Medulla oblongata (tissue), 1 donor: ENCODE measurements around the gene HIPK4.
"Not testable (repeated sequence)": the region's sequence is repeated elsewhere in the genome, so short reads cannot be mapped to it uniquely, and the experiment has no call there.

Experiments
- DNase-seq: peaks from one replicate; pipeline ENCODE4 v3.0.0-alpha.2; 2015; ENCODE audit errors: extremely low spot score

The HIPK4 gene, protein sequence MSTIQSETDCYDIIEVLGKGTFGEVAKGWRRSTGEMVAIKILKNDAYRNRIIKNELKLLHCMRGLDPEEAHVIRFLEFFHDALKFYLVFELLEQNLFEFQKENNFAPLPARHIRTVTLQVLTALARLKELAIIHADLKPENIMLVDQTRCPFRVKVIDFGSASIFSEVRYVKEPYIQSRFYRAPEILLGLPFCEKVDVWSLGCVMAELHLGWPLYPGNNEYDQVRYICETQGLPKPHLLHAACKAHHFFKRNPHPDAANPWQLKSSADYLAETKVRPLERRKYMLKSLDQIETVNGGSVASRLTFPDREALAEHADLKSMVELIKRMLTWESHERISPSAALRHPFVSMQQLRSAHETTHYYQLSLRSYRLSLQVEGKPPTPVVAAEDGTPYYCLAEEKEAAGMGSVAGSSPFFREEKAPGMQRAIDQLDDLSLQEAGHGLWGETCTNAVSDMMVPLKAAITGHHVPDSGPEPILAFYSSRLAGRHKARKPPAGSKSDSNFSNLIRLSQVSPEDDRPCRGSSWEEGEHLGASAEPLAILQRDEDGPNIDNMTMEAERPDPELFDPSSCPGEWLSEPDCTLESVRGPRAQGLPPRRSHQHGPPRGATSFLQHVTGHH

DNA sequence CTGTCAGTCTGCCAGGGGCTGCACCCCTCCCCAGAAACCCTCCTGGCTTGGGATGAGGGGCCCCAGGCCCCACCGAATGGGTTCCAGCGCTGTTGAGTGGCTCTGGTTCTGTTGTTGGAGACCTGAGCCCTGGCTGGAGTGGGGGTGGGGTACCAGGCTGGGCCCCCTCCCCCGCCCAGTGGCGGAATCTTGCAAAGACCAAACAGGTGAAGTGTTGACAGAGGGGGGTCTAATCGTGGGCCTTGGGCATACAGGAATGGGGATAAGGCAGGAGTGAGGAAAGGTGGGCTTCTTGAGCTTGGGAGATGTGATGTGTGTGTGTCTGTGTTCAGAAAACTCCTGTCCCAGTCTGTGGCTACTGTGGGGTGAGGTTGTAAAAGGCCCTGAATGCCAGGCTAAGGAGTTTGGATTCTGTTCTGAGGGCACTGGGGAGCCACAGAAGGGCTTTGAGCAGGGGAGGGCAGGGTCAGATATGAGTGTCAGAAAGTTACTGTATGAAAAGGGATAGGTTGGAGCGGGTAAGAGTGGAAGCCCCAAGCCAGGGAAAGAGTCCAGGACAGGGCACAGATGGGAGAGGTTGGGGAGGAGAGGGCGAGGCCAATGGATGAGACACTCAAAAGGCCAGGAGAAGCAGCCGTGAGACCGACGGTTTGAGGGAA is at the start of gene HIPK4:
Gene HIPK4 (minus strand): TSS at position 98 of the 659 bp plus-strand sequence. CDS start 279 bp downstream, outside the sequence.
- no peak for DNase-seq

DNA sequence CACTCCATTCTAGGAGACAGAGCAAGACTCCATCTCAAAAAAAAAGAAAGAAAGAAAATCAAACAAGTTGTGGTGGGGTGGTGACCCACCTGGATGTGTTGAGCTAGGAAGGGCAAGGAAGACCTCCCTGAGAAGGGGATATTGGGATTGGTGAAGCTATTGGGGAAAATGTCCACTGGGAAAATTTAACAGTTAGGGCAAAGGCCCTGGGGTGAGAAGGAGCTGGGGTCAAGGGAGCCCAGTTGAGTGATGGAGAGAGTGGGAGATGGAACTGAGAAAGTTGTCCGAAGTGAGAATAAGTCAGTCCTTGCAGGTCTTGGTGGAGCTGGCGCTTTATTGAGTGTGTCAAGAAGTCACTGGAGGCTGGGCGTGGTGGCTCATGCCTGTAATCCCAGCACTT is 48.3 kb upstream of the HIPK4 start:
- DNase-seq = no peak

DNA sequence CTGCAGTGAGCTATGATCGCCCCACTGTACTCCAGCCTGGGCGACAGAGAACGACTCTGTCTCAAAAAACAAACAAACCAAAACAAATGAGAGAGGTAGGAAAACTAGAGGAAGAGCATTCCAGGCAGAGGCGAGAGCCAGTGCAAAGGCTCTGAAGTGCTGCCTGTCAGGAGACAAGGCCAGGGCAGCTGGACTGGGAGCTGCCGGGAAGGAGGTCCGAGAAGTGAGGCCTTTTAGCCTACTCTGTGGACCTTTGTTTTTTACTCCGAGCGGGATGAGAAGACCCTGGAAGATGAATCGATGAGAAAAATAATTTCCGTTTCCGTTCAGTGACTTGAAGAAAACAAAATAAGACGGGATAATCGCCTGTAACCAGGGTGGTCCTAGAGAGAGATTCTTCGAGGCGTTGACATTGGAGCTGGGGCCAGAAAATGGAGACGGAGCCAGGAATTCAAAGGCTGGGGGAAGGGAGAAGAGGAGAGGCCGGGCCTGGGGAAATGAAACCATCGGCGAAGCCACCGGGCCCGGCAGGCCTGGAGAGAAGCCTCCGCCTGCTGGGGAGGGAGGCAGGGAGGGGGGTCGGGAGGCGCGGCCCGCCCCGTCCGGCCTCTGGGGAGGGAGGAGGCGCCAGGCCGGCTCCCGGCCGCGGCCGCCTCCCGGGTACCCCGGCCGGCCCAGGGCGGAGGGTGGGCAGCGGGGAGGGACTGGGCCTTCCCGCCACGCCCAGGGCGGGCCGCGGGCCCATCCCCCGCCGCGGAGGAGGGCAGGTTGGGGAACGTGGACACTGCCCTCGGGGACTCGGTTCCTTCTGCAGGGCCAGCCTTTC is 43.6 kb upstream of the HIPK4 start:
- peak; percentile 92 for DNase-seq

DNA sequence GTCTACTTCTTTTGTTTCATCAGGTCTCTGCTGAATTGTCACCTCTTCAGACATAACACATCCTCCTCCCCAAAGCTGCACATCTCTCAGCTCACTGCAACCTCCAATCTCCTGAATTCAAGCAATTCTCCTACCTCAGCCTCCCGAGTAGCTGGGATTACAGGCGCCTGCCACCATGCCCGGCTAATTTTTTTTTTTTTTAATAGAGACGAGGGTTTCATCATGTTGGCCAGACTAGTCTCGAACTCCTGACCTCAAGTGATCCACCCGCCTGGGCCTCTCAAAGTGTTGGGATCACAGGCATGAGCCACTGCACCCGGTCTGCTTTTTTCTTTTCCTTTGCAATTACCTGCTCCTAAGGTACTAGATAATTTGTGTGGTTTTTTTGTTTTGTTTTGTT is 42.8 kb upstream of the HIPK4 start:
- not testable (repeated sequence) for DNase-seq

DNA sequence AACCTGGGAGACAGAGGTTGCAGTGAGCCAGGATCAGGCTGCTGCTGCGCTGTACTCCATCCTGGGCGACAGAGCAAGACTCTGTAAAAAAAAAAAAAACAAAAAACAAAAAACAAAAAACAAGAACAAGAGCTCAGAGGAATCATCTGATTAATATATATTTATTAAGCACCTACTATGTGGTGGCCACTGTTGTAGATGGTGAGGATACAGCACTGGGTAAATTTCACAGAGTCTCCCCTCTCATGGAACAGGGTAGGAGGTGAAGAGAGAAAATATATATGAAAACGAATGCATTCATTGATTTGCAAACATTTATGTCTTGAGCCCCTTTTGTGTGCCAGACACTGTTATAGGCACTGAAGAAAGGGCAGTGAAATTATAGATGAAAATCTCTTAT is 41.7 kb upstream of the HIPK4 start:
- no peak for DNase-seq

DNA sequence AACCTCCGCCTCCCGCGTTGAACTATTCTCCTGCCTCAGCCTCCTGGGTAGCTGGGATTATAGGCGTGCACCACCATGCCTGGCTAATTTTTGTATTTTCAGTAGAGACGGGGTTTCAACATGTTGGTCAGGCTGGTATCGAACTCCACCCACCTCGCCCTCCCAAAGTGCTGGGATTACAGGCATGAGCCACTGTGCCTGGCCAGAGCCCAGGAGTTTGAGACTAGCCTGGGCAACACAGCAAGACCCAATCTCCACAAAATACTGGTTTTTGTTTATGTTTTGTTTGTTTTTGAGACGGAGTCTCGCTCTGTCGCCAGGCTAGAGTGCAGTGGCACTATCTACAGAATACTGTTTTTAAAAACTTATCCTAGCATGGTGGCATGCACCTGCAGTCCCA is 40.3 kb upstream of the HIPK4 start:
- not testable (repeated sequence) for DNase-seq

DNA sequence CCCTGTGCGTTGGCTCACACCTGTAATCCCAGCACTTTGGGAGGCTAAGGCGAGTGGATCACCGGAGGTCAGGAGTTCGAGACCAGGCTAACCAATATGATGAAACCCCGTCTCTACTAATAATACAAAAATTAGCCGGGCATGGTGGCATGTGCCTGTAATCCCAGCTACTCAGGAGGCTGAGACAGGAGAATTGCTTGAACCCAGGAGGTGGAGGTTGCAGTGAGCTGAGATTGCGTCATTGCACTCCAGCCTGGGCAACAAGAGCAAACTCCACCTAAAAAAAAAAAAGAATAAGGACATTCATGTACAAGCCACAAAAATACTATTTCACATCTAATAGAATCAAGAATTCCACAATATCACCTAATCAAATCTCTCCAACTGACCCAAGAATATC is 38.2 kb upstream of the HIPK4 start:
- DNase-seq = not testable (repeated sequence)

DNA sequence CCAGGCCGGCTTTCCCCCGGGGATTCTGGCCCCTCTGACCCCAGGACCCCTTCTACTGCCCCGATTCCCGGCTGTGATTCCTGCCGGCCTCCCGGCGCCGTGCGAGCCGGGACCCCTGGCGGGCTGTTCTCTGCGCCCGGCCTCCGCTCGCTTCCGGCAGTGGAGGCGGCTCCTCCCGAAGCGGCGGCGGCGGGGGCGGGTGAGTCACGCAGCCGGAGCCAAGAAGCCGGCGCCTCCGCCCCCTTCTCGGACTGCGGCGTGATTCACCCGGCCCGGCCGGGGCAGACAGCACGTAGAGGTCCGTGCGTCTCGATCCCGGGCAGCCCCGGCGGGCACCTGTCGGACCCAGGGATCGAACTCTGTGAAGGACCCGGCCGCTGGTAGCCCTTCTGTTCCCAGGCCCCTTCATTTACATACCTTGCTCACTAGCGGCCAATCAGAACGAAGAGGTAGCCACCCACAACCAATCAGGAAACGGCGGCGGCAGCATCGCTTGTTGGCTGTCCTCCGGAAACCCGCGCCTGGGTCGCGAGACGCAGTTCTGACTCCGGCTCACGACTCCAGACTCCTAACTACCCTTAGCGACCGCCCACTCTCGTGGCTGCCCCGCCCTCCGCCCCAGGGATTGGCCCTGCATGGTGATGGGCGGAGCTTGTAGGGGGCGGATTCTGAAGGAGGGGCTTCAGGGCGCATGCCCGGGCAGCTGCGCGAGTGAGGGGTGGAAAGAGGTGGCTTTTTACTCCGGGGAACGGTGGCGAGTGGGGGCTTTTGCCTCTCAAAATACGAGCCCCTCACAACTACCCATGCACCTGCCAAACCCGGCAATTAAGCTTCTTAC is 35.7 kb upstream of the HIPK4 start, which contains the start of gene SERTAD1:
Gene SERTAD1 (minus strand): TSS at position 543 of the 838 bp plus-strand sequence. CDS start 2,446 bp downstream, outside the sequence.
- peak; percentile 100 for DNase-seq

DNA sequence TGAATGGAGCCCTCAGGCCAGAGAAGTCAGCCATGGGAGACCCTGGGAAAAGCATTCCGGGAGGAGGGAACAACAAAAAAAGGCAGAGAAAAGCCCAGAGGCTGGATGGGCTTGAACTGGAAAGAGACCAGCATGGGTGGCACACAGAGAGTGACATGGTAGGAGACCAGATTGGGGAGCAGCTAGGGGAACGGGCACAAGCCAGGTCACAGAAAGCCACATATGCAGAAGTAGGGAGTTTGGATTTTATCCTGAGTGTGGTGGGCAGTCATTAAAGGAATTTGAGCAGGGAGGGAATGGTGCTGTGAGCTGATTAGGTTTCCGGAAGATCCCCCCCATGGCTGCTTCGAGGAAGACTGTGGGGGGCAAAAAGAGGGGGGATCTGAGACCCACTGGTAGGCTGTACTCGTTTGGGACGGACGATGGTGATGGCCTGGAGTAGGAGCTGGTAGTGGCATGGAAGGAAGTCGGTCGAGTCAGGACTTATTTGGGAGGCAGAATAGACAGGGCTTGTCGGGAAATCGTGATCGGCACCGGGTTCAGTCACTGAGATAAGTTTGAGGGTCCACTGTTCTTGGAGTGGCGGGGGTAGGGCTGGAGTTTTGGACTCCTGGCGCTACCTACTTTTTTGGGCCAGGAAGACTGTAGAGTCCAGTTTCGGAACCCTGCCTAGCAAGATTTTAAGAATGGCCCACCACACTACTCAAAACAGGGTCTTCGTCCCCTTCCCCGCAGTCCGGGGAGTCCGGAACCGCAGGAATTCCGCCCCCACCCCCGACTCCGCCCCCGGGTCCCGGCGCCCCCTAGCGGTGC is 34.9 kb upstream of the HIPK4 start:
- peak; percentile 61 for DNase-seq

DNA sequence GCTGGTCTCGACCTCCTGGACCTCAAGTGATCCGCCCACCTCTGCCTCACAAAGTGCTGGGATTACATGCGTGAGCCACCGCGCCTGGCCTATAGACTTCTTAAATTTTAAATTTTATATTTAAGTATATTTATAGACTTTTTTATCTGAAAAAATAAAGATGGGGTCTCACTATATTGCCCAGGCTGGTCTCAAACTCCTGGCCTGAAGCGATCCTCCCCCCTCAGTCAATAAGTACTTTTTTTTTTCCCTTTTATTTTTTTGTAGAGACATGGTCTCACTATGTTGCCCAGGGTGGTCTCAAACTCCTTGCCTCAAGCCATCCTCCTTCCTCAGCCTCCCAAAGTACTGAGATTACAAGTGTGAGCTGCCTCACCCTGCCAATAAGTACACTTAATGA is 34.0 kb upstream of the HIPK4 start:
- DNase-seq = no peak

DNA sequence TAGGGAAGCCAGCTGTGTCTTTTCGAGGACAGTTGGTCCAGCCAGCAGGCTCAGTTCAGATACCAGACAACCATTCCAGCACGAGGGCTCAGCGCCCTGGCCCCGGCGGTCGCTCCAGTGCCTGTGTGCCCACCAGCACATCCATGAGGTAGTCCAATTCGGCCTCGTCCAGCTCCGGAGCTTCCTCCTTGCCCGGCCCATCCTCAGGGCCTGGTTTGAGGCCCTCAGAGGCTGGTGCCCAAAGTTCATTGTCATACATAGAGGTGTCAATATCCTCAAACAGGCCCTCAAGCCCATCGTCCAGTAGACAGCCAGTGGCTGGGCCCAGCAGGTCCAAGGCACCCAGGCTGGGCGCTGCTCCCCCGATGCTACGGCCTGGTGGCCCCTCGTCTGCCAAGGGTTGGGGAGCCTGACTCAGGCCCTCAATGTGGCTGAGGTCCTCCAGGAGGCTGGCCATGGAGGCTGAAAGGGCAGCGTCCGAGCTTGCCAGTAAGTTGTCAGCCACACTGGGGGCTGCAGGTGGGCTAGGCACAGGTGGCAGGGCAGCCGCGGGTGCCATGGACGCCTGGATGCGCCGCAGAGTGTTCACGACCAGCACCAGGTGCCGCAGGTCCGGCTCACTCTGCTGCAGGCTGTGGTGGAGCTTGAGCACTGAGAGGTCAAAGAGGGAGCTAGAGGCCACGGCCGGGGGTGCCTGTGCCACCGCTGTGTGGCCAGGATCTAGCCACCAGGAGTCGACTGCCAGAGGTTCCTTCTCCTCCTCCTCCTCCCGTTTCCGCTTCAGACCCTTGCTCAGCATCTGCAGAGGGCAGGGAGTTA is 33.0 kb upstream of the HIPK4 start:
- no peak for DNase-seq

DNA sequence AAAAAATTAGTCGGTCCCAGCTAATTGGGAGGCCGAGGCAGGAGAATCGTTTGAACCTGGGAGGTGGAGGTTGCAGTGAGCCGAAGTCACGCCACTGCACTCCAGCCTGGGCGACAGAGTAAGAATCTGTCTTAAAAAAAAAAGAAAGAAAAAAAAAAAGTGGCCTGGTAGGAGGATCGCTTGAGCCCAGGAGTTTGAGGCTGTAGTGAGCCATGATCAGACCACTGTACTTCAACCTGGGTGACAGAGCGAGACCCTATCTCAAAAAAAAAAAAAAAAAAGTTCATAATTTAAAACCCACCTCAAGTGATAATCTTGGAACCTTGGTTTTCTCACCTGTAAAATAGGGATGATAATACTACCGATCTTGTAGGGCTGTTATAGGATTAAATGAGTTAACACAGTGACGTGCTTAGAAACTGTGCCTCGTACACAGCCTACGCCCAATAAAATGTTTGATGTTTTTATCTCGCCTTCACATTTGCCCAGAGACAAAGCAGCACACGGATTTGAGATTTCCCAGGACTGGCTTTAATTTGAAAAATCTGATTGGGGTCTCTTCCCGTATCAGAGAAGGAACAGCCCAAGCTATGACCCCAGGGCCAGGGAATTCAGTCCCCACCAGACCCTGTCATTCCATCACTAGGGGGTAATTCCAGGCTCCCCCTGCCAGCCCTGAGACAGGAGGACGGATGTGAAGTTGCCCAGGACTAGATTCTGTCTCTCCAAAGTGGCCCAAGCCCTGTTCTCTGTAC is 32.2 kb upstream of the HIPK4 start:
- no peak for DNase-seq

DNA sequence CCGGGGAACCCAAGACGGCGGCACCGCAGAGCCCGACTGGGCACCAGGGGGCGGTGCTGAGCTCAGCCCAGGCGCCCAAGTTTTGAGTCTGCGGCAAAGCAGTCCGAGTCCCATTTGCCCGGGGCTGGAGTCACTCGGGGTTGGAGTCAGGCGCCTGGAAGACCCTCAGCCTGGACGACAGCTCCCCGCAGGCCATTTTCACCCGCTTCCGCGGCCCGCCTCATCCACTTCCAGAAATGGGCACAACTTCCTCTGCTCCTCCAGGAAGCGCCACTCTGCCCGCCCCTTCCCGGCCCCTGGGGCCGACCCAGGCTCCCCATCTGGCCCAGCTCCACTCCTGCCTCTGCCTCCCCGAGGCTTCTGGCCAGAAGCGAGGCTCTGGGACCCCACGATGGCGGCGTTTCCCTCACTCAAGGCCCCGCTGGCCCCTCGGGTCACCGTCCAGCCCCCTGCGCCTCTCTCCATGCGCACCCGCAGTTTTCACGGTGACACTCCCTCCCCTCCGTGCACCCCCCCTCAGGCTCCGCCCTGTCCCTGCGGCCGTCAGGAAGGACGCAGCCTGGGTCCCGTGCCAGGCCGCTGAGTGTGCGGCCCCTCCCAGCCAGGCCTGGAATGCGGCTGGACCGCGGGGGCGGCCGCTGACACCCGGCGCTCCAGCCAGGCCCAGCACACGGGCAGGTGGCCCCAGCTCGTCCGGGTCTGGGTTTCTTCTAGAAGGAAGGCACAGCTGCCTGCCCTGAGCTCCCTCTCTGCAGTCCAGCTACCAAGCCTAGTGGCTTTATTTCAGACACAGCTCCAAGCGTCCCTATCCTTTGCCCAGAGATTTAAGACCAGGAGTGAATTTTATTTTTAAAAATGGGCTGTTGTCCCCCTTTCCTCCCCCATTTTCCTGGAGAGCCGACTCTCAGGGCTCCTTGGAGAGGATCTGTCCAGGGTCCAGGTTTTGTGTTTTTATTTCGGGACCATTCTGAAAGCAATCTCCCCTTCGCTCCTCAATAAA is 31.1 kb upstream of the HIPK4 start:
- peak; percentile 91 for DNase-seq

DNA sequence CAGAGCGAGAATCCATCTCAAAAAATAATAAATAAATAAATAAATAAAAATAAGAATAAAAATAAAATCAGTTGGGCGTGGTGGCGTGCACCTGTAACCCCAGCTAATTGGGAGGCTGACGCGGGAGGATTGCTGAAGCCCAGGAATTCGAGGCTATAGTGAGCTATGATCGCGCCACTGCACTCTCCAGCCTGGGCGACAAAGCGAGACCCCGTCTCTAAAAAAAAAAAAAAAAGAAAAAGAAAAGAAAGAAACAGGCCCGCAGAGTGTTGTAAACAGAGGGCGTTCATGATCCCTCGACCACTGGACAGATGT is 30.4 kb upstream of the HIPK4 start:
- no peak for DNase-seq

DNA sequence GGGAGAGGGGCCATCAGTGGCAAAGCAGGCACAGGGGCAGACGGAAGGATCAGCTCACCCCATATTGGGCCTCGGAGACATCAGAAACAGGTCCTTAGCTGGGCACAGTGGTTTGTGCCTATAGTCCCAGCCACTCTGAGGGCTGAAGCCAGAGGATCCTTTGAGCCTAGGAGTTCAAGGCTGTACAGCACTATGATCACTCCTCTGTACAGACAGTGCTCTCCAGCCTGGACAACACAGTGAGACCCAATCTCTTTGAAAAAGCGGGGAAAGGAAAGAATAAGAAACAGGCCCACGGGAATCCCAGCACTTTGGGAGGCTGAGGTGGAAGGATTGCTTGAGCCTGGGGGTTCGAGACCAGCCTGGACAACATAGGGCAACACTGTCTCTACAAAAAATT is 29.8 kb upstream of the HIPK4 start:
- DNase-seq = no peak

DNA sequence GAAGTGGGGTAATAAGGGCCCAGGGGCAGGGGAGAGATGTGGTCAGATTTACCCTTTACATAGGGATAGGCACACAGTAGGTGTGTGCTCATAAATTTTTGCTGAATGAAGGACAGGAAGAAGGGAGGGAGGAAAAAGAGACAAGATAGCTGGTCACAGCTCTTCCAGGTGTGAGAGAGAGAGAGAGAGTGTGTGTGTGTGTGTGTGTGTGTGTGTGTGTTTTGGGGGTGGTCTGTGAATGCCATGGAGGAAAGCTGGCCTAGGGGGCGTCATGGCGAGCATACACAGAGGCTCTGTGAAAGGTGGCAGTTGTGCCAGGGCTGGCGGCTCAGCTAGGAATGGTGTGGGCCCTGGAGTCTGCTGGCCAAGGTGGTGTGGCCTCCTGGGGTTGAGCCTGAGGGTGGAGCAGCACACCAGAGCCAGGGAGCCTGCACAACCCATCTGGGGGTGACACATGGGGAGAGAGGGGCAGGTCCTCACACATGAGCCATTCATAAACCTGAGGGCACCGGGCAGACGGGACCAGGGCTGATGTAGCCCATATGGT is 29.2 kb upstream of the HIPK4 start:
- no peak for DNase-seq

DNA sequence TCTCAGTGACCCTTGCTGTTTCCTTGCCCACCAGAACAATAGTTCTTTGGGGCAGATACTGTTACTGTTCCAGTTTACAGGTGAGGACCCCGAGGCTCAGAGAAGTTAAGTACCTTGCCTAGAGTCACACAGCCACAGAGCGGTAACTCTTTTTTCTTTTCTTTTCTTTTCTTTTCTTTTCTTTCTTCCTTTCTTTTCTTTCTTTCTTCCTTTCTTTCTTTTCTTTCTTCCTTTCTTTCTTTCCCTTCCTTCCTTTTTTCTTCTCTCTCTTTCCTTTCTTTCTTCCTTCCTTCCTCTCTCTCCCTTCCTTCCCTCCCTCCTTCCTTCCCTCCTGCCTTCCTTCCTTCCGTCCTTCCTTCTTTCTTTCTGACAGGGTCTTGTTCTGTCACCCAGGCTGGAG is 28.1 kb upstream of the HIPK4 start:
- DNase-seq = no peak
